ENCODE results near the gene ITPKB.

- no peak for TF ChIP-seq CTCF (IDR thresholded peaks at IDR 0.05)
- TF ChIP-seq POLR2A (IDR thresholded peaks at IDR 0.05) = no peak
Measured at GRCh38 chr1:226668173-226668560, 70.9 kb downstream of the ITPKB start.

Measured in ovary (tissue), 3 donors.